ENCODE measurements around the gene BRD3OS. TPM values are rescaled to one million over a fixed set of nuclear protein-coding genes. Genes with fewer than 3 reads are reported as not detected.

Gene BRD3OS
- total and polyA plus RNA-seq, 2 of the 13 experiments (the other 11 are each of a cell fraction or from before 2014, with no cell fraction given) = 4.9 to 5.7 TPM

DNA sequence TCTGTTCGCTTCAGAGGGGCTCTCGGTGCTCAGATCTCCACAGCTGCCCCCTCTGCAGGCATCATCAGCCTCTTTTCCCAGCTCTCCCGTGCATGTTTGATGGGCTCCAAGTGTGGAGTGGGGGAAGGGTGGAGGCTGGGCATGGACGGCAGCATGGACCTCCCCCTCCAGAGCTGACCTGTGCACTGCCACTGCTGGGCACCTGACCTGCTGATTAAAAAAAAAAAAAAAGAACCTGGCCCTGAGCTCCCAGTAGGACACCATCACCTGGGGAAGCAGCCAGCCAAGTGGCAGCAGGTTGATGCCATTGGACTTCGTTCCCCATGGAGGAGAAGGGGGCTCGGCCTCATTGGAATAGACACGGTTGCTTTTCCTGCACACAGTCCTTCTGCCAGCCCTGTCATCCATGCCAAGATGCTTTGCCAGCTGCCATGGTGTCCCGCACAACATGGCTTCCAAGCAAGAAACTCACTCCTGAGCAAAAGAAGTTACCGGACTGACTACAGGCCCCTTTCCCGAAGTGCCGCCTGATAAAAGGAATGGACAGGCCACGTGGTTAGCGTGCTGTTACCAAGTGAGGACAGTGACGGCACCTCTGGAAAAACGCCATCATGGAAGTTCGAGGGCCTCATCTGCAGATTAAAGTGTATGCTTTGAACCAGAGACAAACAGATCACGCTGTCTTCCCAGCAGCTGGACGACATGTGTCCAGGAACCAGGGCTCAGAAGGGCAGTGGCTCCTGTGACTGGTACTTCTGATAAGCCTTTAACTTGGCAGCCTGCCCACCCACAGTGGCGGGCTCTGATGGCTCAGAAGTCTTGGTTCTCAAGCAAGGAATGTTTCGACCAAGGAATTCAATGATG lies 14.7 kb upstream of the BRD3OS start (continued):
- TF ChIP-seq ZNF660 (CRISPR knock-in tag; IDR thresholded peaks at IDR 0.05; ENCODE audit: borderline replicate concordance, low read depth) (no peak), HCFC1 (IDR thresholded peaks at IDR 0.05; ENCODE audit: low read depth, low read length) (no peak), SETDB1 (CRISPR knock-in tag; IDR thresholded peaks at IDR 0.05; ENCODE audit: borderline replicate concordance) (no peak), ESRRA (CRISPR knock-in tag; IDR thresholded peaks at IDR 0.05; ENCODE audit: low read depth) (no peak), CEBPG (CRISPR knock-in tag; IDR thresholded peaks at IDR 0.05) (no peak), ZNF354B (CRISPR knock-in tag; IDR thresholded peaks at IDR 0.05) (no peak), ZNF292 (CRISPR knock-in tag; IDR thresholded peaks at IDR 0.05; ENCODE audit: borderline replicate concordance, low read depth) (no peak), SRSF1 (optimal IDR thresholded peaks at IDR 0.05; ENCODE audit: low read depth, low read length) (no peak)
- TF ChIP-seq, protein P1, sequence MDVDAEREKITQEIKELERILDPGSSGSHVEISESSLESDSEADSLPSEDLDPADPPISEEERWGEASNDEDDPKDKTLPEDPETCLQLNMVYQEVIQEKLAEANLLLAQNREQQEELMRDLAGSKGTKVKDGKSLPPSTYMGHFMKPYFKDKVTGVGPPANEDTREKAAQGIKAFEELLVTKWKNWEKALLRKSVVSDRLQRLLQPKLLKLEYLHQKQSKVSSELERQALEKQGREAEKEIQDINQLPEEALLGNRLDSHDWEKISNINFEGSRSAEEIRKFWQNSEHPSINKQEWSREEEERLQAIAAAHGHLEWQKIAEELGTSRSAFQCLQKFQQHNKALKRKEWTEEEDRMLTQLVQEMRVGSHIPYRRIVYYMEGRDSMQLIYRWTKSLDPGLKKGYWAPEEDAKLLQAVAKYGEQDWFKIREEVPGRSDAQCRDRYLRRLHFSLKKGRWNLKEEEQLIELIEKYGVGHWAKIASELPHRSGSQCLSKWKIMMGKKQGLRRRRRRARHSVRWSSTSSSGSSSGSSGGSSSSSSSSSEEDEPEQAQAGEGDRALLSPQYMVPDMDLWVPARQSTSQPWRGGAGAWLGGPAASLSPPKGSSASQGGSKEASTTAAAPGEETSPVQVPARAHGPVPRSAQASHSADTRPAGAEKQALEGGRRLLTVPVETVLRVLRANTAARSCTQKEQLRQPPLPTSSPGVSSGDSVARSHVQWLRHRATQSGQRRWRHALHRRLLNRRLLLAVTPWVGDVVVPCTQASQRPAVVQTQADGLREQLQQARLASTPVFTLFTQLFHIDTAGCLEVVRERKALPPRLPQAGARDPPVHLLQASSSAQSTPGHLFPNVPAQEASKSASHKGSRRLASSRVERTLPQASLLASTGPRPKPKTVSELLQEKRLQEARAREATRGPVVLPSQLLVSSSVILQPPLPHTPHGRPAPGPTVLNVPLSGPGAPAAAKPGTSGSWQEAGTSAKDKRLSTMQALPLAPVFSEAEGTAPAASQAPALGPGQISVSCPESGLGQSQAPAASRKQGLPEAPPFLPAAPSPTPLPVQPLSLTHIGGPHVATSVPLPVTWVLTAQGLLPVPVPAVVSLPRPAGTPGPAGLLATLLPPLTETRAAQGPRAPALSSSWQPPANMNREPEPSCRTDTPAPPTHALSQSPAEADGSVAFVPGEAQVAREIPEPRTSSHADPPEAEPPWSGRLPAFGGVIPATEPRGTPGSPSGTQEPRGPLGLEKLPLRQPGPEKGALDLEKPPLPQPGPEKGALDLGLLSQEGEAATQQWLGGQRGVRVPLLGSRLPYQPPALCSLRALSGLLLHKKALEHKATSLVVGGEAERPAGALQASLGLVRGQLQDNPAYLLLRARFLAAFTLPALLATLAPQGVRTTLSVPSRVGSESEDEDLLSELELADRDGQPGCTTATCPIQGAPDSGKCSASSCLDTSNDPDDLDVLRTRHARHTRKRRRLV (CRISPR knock-in tag; IDR thresholded peaks at IDR 0.05) = no peak
- TF ChIP-seq, protein P2, sequence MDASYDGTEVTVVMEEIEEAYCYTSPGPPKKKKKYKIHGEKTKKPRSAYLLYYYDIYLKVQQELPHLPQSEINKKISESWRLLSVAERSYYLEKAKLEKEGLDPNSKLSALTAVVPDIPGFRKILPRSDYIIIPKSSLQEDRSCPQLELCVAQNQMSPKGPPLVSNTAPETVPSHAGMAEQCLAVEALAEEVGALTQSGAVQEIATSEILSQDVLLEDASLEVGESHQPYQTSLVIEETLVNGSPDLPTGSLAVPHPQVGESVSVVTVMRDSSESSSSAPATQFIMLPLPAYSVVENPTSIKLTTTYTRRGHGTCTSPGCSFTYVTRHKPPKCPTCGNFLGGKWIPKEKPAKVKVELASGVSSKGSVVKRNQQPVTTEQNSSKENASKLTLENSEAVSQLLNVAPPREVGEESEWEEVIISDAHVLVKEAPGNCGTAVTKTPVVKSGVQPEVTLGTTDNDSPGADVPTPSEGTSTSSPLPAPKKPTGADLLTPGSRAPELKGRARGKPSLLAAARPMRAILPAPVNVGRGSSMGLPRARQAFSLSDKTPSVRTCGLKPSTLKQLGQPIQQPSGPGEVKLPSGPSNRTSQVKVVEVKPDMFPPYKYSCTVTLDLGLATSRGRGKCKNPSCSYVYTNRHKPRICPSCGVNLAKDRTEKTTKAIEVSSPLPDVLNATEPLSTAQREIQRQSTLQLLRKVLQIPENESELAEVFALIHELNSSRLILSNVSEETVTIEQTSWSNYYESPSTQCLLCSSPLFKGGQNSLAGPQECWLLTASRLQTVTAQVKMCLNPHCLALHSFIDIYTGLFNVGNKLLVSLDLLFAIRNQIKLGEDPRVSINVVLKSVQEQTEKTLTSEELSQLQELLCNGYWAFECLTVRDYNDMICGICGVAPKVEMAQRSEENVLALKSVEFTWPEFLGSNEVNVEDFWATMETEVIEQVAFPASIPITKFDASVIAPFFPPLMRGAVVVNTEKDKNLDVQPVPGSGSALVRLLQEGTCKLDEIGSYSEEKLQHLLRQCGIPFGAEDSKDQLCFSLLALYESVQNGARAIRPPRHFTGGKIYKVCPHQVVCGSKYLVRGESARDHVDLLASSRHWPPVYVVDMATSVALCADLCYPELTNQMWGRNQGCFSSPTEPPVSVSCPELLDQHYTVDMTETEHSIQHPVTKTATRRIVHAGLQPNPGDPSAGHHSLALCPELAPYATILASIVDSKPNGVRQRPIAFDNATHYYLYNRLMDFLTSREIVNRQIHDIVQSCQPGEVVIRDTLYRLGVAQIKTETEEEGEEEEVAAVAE (CRISPR knock-in tag; IDR thresholded peaks at IDR 0.05; ENCODE audit: borderline replicate concordance) = no peak
- TF ChIP-seq, protein P3, sequence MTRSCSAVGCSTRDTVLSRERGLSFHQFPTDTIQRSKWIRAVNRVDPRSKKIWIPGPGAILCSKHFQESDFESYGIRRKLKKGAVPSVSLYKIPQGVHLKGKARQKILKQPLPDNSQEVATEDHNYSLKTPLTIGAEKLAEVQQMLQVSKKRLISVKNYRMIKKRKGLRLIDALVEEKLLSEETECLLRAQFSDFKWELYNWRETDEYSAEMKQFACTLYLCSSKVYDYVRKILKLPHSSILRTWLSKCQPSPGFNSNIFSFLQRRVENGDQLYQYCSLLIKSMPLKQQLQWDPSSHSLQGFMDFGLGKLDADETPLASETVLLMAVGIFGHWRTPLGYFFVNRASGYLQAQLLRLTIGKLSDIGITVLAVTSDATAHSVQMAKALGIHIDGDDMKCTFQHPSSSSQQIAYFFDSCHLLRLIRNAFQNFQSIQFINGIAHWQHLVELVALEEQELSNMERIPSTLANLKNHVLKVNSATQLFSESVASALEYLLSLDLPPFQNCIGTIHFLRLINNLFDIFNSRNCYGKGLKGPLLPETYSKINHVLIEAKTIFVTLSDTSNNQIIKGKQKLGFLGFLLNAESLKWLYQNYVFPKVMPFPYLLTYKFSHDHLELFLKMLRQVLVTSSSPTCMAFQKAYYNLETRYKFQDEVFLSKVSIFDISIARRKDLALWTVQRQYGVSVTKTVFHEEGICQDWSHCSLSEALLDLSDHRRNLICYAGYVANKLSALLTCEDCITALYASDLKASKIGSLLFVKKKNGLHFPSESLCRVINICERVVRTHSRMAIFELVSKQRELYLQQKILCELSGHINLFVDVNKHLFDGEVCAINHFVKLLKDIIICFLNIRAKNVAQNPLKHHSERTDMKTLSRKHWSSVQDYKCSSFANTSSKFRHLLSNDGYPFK (CRISPR knock-in tag; IDR thresholded peaks at IDR 0.05; ENCODE audit: borderline replicate concordance) = no peak
- TF ChIP-seq, protein P4, sequence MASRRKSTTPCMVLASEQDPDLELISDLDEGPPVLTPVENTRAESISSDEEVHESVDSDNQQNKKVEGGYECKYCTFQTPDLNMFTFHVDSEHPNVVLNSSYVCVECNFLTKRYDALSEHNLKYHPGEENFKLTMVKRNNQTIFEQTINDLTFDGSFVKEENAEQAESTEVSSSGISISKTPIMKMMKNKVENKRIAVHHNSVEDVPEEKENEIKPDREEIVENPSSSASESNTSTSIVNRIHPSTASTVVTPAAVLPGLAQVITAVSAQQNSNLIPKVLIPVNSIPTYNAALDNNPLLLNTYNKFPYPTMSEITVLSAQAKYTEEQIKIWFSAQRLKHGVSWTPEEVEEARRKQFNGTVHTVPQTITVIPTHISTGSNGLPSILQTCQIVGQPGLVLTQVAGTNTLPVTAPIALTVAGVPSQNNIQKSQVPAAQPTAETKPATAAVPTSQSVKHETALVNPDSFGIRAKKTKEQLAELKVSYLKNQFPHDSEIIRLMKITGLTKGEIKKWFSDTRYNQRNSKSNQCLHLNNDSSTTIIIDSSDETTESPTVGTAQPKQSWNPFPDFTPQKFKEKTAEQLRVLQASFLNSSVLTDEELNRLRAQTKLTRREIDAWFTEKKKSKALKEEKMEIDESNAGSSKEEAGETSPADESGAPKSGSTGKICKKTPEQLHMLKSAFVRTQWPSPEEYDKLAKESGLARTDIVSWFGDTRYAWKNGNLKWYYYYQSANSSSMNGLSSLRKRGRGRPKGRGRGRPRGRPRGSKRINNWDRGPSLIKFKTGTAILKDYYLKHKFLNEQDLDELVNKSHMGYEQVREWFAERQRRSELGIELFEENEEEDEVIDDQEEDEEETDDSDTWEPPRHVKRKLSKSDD (CRISPR knock-in tag; IDR thresholded peaks at IDR 0.05; ENCODE audit: low read depth) = no peak
